HG03103 (cell line): ENCODE measurements around the gene CRACR2B.

ENCODE experiments used
- ATAC-seq: cut with Tn5 transposase; IDR thresholded peaks from one replicate; pipeline ENCODE4 v1.9.1; 2021; ENCODE audit warnings: low read depth; ENCODE audit not compliant: unreplicated experiment

CRACR2B gene

GRCh38 chr11:827897-828192, at the start of gene CRACR2B:
CRACR2B (plus strand) TSS chr11:827919; CDS start chr11:828608, 689 bp downstream.
- no peak for ATAC-seq

- ATAC-seq, result no peak
Measured at GRCh38 chr11:778976-779954, 48.5 kb upstream of the CRACR2B start.

GRCh38 chr11:779955-780532, 47.7 kb upstream of the CRACR2B start:
- ATAC-seq, result no peak

GRCh38 chr11:782264-783174, 45.2 kb upstream of the CRACR2B start:
- ATAC-seq, result no peak

- no peak for ATAC-seq
Measured at GRCh38 chr11:783581-784015, 44.1 kb upstream of the CRACR2B start.

- no peak for ATAC-seq
Measured at GRCh38 chr11:786235-787083, 41.3 kb upstream of the CRACR2B start.

- ATAC-seq, result no peak
Measured at GRCh38 chr11:787084-787675, 40.5 kb upstream of the CRACR2B start.

- ATAC-seq, result no peak
Measured at GRCh38 chr11:788009-788640, 39.6 kb upstream of the CRACR2B start.

GRCh38 chr11:788953-789940, 38.5 kb upstream of the CRACR2B start:
- no peak for ATAC-seq

- no peak for ATAC-seq
Measured at GRCh38 chr11:789943-790342, 37.8 kb upstream of the CRACR2B start, which contains the start of gene CEND1. CEND1 (minus strand) TSS chr11:790090; CDS start chr11:788576, 1,514 bp downstream.

GRCh38 chr11:790721-791564, 36.8 kb upstream of the CRACR2B start:
- ATAC-seq, result no peak

- no peak for ATAC-seq
Measured at GRCh38 chr11:791658-792534, 35.8 kb upstream of the CRACR2B start.

- ATAC-seq, result no peak
Measured at GRCh38 chr11:792535-792821, 35.2 kb upstream of the CRACR2B start.

GRCh38 chr11:792873-793272, 34.8 kb upstream of the CRACR2B start:
- ATAC-seq, result no peak

GRCh38 chr11:793556-793955, 34.2 kb upstream of the CRACR2B start:
- no peak for ATAC-seq

GRCh38 chr11:794013-794765, 33.5 kb upstream of the CRACR2B start:
- ATAC-seq, result no peak
